GM10847 (cell line): ENCODE data around the gene TTC34.

Source experiments
- POLR2A ChIP-seq: IDR thresholded peaks from 2 replicates; pipeline ENCODE4 v1.6.1; 2011; ENCODE audit not compliant: insufficient read length; ENCODE audit errors: extremely low read depth

TTC34 gene

GRCh38 chr1:2777424-2778219 lies 23.9 kb downstream of the TTC34 start:
- TF ChIP-seq POLR2A, result no peak

- TF ChIP-seq POLR2A, result no peak
Observed at GRCh38 chr1:2650967-2651645, 150.4 kb downstream of the TTC34 start.

- no peak for TF ChIP-seq POLR2A
Observed at GRCh38 chr1:2646837-2647236, 154.7 kb downstream of the TTC34 start.

GRCh38 chr1:2645776-2646175 lies 155.7 kb downstream of the TTC34 start:
- no peak for TF ChIP-seq POLR2A

- TF ChIP-seq POLR2A, result no peak
Observed at GRCh38 chr1:2645143-2645542, 156.3 kb downstream of the TTC34 start.

- no peak for TF ChIP-seq POLR2A
Observed at GRCh38 chr1:2644591-2645101, 156.8 kb downstream of the TTC34 start.

GRCh38 chr1:2644171-2644570 lies 157.3 kb downstream of the TTC34 start:
- no peak for TF ChIP-seq POLR2A

- no peak for TF ChIP-seq POLR2A
Observed at GRCh38 chr1:2643414-2644077, 157.9 kb downstream of the TTC34 start.

- peak; percentile 50 for TF ChIP-seq POLR2A
Observed at GRCh38 chr1:2642560-2643413, 158.7 kb downstream of the TTC34 start.

- no peak for TF ChIP-seq POLR2A
Observed at GRCh38 chr1:2642131-2642559, 159.3 kb downstream of the TTC34 start.

- TF ChIP-seq POLR2A, result no peak
Observed at GRCh38 chr1:2641381-2642130, 159.9 kb downstream of the TTC34 start.

GRCh38 chr1:2640626-2641025 lies 160.9 kb downstream of the TTC34 start:
- no peak for TF ChIP-seq POLR2A

GRCh38 chr1:2639607-2640521 lies 161.6 kb downstream of the TTC34 start:
- no peak for TF ChIP-seq POLR2A
